A673 (cell line): ENCODE measurements around the gene NKD2.

Experiments used
- EZH2 ChIP-seq: fragments of 200-600 bp; sonication (generic); IDR thresholded peaks from 2 replicates; pipeline ENCODE4 v1.6.1; 2017; ENCODE audit warnings: borderline replicate concordance, low read depth, mild to moderate bottlenecking, mixed read lengths, antibody characterized with exemption, low read length; ENCODE audit not compliant: poor library complexity, severe bottlenecking
- TF ChIP-seq, protein P1 (sequence below): fragments of 300-800, 200-600 bp; sonication (generic); conservative IDR thresholded peaks from 2 replicates; pipeline ENCODE4 v1.5.1; 2017; ENCODE audit warnings: low read depth, mild to moderate bottlenecking, antibody characterized with exemption, low read length, moderate library complexity, mixed read lengths

DNA sequence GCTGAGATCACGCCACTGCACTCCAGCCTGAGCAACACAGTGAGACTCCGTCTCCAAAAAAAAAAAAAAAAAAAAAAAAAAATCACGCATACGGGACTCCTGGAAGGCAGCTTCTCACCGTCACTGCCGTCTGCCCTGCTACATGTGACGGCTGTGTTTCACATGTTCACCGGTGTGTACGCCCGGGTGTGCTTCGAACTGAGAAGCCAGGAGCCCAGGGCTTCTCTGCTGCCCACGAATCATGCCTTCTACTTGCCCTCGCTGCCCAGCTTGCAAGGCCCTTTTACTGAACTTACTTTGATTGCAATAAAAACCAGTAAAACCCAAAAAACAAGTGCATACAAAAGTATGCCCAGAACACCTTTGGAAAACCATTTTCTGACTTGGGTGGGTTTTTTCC lies 5.8 kb upstream of the NKD2 start:
- TF ChIP-seq, protein P1, sequence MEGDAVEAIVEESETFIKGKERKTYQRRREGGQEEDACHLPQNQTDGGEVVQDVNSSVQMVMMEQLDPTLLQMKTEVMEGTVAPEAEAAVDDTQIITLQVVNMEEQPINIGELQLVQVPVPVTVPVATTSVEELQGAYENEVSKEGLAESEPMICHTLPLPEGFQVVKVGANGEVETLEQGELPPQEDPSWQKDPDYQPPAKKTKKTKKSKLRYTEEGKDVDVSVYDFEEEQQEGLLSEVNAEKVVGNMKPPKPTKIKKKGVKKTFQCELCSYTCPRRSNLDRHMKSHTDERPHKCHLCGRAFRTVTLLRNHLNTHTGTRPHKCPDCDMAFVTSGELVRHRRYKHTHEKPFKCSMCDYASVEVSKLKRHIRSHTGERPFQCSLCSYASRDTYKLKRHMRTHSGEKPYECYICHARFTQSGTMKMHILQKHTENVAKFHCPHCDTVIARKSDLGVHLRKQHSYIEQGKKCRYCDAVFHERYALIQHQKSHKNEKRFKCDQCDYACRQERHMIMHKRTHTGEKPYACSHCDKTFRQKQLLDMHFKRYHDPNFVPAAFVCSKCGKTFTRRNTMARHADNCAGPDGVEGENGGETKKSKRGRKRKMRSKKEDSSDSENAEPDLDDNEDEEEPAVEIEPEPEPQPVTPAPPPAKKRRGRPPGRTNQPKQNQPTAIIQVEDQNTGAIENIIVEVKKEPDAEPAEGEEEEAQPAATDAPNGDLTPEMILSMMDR, result no peak
- TF ChIP-seq EZH2, result no peak
